Adrenal gland (tissue), 5 donors: Measurements from ENCODE around the gene MAP3K14.

ENCODE experiments used
- POLR2A ChIP-seq, 2 donors: fragments of 450-650 bp; IDR thresholded peaks; one replicate each; pipeline ENCODE4 v1.6.1; 2017; ENCODE audit warnings: antibody characterized with exemption in 2 of 2, mild to moderate bottlenecking in 2 of 2, moderate library complexity in 1 of 2
- TF ChIP-seq, protein P1 (sequence below), 6 experiments: fragments of 450-650 bp in 4 of 6; fragments of 200-600 bp in 2 of 6; sonication (generic) in 1 of 6; IDR thresholded peaks; 1 replicate in 5 of 6; 2 replicates in 1 of 6; pipeline versions ENCODE4 v1.5.1 to v1.8.0; 2016 to 2021; ENCODE audit warnings: antibody characterized with exemption in 6 of 6, mild to moderate bottlenecking in 2 of 6, moderate library complexity in 1 of 6
- donor health status: DM: no; HTN: no; CAD: no.

- TF ChIP-seq, protein P1, sequence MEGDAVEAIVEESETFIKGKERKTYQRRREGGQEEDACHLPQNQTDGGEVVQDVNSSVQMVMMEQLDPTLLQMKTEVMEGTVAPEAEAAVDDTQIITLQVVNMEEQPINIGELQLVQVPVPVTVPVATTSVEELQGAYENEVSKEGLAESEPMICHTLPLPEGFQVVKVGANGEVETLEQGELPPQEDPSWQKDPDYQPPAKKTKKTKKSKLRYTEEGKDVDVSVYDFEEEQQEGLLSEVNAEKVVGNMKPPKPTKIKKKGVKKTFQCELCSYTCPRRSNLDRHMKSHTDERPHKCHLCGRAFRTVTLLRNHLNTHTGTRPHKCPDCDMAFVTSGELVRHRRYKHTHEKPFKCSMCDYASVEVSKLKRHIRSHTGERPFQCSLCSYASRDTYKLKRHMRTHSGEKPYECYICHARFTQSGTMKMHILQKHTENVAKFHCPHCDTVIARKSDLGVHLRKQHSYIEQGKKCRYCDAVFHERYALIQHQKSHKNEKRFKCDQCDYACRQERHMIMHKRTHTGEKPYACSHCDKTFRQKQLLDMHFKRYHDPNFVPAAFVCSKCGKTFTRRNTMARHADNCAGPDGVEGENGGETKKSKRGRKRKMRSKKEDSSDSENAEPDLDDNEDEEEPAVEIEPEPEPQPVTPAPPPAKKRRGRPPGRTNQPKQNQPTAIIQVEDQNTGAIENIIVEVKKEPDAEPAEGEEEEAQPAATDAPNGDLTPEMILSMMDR (IDR thresholded peaks at IDR 0.05): no peak
- TF ChIP-seq POLR2A (IDR thresholded peaks at IDR 0.05): no peak
Measured at GRCh38 chr17:45346216-45347015, 29.6 kb upstream of the MAP3K14 start.
